ENCODE measurements around the gene HRH1.

The HRH1 gene

DNA sequence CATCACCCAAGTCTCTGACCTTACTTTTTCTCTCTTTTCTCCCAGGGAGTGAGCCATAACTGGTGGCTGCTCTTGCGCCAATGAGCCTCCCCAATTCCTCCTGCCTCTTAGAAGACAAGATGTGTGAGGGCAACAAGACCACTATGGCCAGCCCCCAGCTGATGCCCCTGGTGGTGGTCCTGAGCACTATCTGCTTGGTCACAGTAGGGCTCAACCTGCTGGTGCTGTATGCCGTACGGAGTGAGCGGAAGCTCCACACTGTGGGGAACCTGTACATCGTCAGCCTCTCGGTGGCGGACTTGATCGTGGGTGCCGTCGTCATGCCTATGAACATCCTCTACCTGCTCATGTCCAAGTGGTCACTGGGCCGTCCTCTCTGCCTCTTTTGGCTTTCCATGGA is 104.7 kb downstream of the HRH1 start:
- H3K36me3 Mint-ChIP-seq (ENCODE audit: low read depth) = no peaks in the 10 kb centered on the region
- H3K4me1 Mint-ChIP-seq = no peaks in the 10 kb centered on the region
- TF ChIP-seq, protein P1, sequence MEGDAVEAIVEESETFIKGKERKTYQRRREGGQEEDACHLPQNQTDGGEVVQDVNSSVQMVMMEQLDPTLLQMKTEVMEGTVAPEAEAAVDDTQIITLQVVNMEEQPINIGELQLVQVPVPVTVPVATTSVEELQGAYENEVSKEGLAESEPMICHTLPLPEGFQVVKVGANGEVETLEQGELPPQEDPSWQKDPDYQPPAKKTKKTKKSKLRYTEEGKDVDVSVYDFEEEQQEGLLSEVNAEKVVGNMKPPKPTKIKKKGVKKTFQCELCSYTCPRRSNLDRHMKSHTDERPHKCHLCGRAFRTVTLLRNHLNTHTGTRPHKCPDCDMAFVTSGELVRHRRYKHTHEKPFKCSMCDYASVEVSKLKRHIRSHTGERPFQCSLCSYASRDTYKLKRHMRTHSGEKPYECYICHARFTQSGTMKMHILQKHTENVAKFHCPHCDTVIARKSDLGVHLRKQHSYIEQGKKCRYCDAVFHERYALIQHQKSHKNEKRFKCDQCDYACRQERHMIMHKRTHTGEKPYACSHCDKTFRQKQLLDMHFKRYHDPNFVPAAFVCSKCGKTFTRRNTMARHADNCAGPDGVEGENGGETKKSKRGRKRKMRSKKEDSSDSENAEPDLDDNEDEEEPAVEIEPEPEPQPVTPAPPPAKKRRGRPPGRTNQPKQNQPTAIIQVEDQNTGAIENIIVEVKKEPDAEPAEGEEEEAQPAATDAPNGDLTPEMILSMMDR (IDR thresholded peaks at IDR 0.05) = no peak
- DNase-seq = no peak
- H3K4me3 Mint-ChIP-seq = no peak overlapping the region
- H3K27me3 Mint-ChIP-seq (ENCODE audit: low read depth, poor library complexity) = peaks cover 59% of the 10 kb centered on the region
- no peaks in the 10 kb centered on the region for H3K9me3 Mint-ChIP-seq
- no peak overlapping the region for H3K27ac Mint-ChIP-seq

DNA sequence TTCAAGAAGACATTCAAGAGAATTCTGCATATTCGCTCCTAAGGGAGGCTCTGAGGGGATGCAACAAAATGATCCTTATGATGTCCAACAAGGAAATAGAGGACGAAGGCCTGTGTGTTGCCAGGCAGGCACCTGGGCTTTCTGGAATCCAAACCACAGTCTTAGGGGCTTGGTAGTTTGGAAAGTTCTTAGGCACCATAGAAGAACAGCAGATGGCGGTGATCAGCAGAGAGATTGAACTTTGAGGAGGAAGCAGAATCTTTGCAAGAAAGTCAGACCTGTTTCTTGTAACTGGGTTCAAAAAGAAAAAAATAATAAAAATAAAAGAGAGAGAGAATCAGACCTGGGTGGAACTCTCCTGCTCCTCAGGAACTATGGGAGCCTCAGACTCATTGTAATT is 106.2 kb downstream of the HRH1 start:
- Mint-ChIP-seq H3K4me3 (no peak overlapping the region), H3K36me3 (ENCODE audit: low read depth) (no peaks in the 10 kb centered on the region), H3K9me3 (no peaks in the 10 kb centered on the region), H3K4me1 (no peaks in the 10 kb centered on the region), H3K27ac (no peak overlapping the region), H3K27me3 (ENCODE audit: low read depth, poor library complexity) (peaks cover 65% of the 10 kb centered on the region)
- DNase-seq = no peak
- TF ChIP-seq, protein P1 (IDR thresholded peaks at IDR 0.05) = no peak

DNA sequence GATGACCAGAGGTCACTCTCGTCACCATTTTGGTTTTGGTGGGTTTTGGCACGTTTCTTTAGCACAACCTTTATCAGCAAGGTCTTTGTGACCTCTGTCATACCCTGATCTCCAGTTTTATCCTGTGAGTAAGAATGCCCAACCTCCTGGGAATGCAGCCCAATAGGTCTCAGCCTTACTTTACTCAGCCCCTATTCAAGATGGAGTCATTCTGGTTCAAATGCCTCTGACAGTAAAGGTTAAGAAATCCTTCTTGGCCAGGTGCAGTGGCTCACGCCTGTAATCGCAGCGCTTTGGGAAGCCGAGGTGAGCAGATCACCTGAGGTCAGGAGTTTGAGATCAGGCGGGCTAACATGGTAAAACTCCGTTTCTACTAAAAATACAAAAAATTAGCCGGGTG is 114.7 kb downstream of the HRH1 start:
- no peak for DNase-seq
- TF ChIP-seq, protein P1 (IDR thresholded peaks at IDR 0.05) = no peak
- H3K4me1 Mint-ChIP-seq = peaks cover 16% of the 10 kb centered on the region
- no peaks in the 10 kb centered on the region for H3K9me3 Mint-ChIP-seq
- H3K27ac Mint-ChIP-seq = no peak overlapping the region
- no peaks in the 10 kb centered on the region for H3K36me3 Mint-ChIP-seq (ENCODE audit: low read depth)
- H3K27me3 Mint-ChIP-seq (ENCODE audit: low read depth, poor library complexity) = peaks cover 54% of the 10 kb centered on the region
- no peak overlapping the region for H3K4me3 Mint-ChIP-seq

DNA sequence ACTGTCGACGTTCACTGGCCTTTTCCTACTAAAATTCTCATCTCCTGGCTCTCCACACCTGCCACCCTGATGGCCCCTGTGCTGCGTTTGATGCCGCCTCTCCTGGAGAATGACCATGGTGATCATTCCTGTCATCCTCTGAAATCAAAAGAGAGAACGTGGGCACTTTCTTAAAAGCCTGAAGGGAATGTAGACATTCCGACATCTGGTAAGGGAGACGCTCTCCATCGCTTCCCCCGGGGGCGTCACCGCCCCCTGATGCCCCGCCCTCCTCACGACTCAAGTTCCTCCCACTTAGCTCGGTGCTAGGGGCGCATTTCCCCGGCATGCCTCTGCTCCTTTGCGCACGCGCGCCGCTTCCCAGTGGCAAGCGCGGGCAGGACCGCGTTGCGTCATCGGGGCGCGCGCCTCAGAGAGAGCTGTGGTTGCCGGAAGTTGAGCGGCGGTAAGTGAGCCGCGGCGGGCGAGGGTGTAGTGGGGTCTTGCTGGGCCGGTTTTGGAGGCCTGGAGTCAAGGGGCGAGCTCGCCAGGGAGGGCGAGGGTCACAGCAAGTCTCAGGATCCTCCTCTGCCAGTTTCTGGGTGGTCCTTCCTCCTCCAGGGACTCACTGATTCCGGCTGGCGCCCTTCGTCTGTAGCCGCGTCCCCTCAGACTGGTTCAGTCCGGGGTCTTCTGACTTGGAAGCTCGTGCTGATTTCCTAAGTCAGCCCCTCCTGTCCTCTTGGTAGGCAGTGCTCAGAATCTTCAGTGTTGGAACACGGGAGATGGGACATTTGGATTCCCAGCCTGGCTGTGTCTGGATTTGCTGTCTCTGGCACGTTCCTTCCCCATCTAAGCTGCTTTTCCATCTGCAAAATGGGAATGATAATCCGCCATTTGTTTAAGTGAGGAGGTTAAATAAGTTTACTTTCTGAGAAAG is 118.0 kb downstream of the HRH1 start, which contains the start of gene ATG7:
ATG7 (plus strand) TSS at position 412 of the 919 bp plus-strand sequence. CDS start 26,299 bp downstream, outside the sequence.
- H3K9me3 Mint-ChIP-seq = peaks cover 5% of the 10 kb centered on the region
- TF ChIP-seq, protein P1 (IDR thresholded peaks at IDR 0.05) = no peak
- peak; percentile 98 for DNase-seq
- H3K27me3 Mint-ChIP-seq (ENCODE audit: low read depth, poor library complexity) = peaks cover 31% of the 10 kb centered on the region
- H3K27ac Mint-ChIP-seq = peak within 1 kb of the TSS; percentile 98
- peaks cover 18% of the 10 kb centered on the region for H3K4me1 Mint-ChIP-seq
- H3K4me3 Mint-ChIP-seq = peak within 1 kb of the TSS; percentile 95
- peaks cover 5% of the 10 kb centered on the region for H3K36me3 Mint-ChIP-seq (ENCODE audit: low read depth)

DNA sequence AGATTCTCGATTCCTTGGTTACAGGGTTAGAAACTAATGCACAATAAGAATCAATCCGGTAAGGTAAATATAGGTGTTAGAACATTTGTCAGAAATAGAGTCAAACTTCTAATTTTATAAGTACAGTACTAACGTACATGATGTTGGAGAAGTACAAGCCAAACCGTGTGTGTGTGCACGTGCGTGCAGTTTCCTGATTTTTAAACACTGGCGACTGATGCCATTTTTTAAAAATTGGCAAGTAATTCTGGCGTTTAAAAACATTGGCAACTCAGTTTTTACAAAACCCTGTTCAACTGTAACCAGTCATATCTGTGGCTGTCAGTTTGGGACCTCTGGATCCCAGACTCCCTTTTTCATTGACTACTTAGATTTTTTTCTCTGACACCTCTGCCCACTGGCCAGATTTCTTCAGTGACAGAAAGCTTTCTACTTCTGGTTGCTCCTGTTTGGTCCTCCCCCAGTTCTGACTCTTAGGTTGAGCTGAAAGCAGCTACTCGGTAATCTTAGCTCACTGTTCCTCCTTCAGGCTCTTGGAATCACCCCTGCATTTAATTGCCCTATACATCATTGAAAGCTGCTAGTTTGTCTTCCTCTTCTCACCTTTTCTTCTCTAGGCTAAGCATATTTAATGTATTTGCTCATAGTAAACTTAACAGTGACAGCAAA is 118.7 kb downstream of the HRH1 start:
- H3K27ac Mint-ChIP-seq = peak overlapping the region; percentile 98
- H3K4me1 Mint-ChIP-seq = peaks cover 18% of the 10 kb centered on the region
- TF ChIP-seq, protein P1 (IDR thresholded peaks at IDR 0.05) = no peak
- peaks cover 27% of the 10 kb centered on the region for H3K27me3 Mint-ChIP-seq (ENCODE audit: low read depth, poor library complexity)
- peaks cover 8% of the 10 kb centered on the region for H3K9me3 Mint-ChIP-seq
- peak overlapping the region; percentile 95 for H3K4me3 Mint-ChIP-seq
- peaks cover 11% of the 10 kb centered on the region for H3K36me3 Mint-ChIP-seq (ENCODE audit: low read depth)
- DNase-seq = no peak
